ENCODE results near the gene ZNF462.
A peak's percentile ranks its signal among the peaks of the same experiment; 100 is the strongest.

Gene ZNF462

GRCh38 chr9:106929471-106930177 lies 66.7 kb downstream of the ZNF462 start:
- no peak for DNase-seq

GRCh38 chr9:106930477-106930876 lies 67.5 kb downstream of the ZNF462 start:
- DNase-seq, result no peak

GRCh38 chr9:106931466-106931865 lies 68.5 kb downstream of the ZNF462 start:
- no peak for DNase-seq

- no peak for DNase-seq
These were observed 69.2 kb downstream of the ZNF462 start for GRCh38 chr9:106932178-106932577.

GRCh38 chr9:106932675-106933074 lies 69.7 kb downstream of the ZNF462 start:
- DNase-seq, result no peak

- no peak for DNase-seq
These were observed 70.5 kb downstream of the ZNF462 start for GRCh38 chr9:106933470-106933869.

GRCh38 chr9:106934442-106935238 lies 71.7 kb downstream of the ZNF462 start:
- DNase-seq, result no peak

- peak; percentile 45 for DNase-seq
These were observed 73.7 kb downstream of the ZNF462 start for GRCh38 chr9:106936680-106937079.

- DNase-seq, result no peak
These were observed 79.0 kb downstream of the ZNF462 start for GRCh38 chr9:106941916-106942315.

- DNase-seq, result no peak
These were observed 83.0 kb downstream of the ZNF462 start for GRCh38 chr9:106945727-106946660.

GRCh38 chr9:106947106-106947900 lies 84.3 kb downstream of the ZNF462 start:
- DNase-seq, result no peak

GRCh38 chr9:106953174-106953573 lies 90.2 kb downstream of the ZNF462 start:
- no peak for DNase-seq

GRCh38 chr9:106954558-106954957 lies 91.6 kb downstream of the ZNF462 start:
- no peak for DNase-seq

- DNase-seq, result peak; percentile 76
These were observed 92.2 kb downstream of the ZNF462 start for GRCh38 chr9:106954974-106955850.

GRCh38 chr9:106956971-106957370 lies 94.0 kb downstream of the ZNF462 start:
- no peak for DNase-seq

- no peak for DNase-seq
These were observed 96.1 kb downstream of the ZNF462 start for GRCh38 chr9:106958955-106959657.

GRCh38 chr9:106960258-106960657 lies 97.3 kb downstream of the ZNF462 start:
- DNase-seq, result no peak

GRCh38 chr9:106961623-106962022 lies 98.7 kb downstream of the ZNF462 start:
- no peak for DNase-seq

GRCh38 chr9:106962122-106962521 lies 99.2 kb downstream of the ZNF462 start:
- no peak for DNase-seq

GRCh38 chr9:106962615-106963363 lies 99.8 kb downstream of the ZNF462 start:
- DNase-seq, result no peak
